Osteoblast (primary cell): Measurements from ENCODE around the gene SH3D19. TPM values are rescaled to one million over a fixed set of nuclear protein-coding genes. Genes with fewer than 3 reads are reported as not detected.

Experiments used
- DNase-seq: peaks from one replicate; pipeline ENCODE4 v3.0.0; 2011; ENCODE audit warnings: low spot score, mixed read lengths; ENCODE audit not compliant: insufficient read length; ENCODE audit errors: missing footprints
- H2AFZ ChIP-seq: 2 replicates; pipeline ENCODE4 v1.6.0; 2011; ENCODE audit warnings: mild to moderate bottlenecking, low read length
- H3K27ac ChIP-seq: 2 replicates; pipeline ENCODE4 v1.5.1; 2011; ENCODE audit warnings: mild to moderate bottlenecking, low read depth, low read length, moderate library complexity
- H3K27me3 ChIP-seq: 2 replicates; pipeline ENCODE4 v1.6.0; 2012; ENCODE audit warnings: mild to moderate bottlenecking, control low read depth, inconsistent platforms, low read length, moderate library complexity; ENCODE audit not compliant: insufficient read depth
- H3K36me3 ChIP-seq: 2 replicates; pipeline ENCODE4 v1.5.1; 2011; ENCODE audit warnings: mild to moderate bottlenecking, low read length, control low read depth, moderate library complexity; ENCODE audit not compliant: insufficient read depth
- H3K4me1 ChIP-seq: 2 replicates; pipeline ENCODE4 v1.5.1; 2011; ENCODE audit warnings: mild to moderate bottlenecking, low read length, control low read depth, moderate library complexity; ENCODE audit not compliant: insufficient read depth
- H3K4me2 ChIP-seq: 2 replicates; pipeline ENCODE4 v1.6.0; 2011; ENCODE audit warnings: mild to moderate bottlenecking, low read length; ENCODE audit not compliant: insufficient read depth
- H3K4me3 ChIP-seq: fragments of 200-600 bp; sonication (generic); 3 replicates; pipeline ENCODE4 v1.5.1; 2012; ENCODE audit warnings: mild to moderate bottlenecking, low read length, inconsistent platforms; ENCODE audit not compliant: insufficient read depth
- H3K79me2 ChIP-seq: 2 replicates; pipeline ENCODE4 v1.6.0; 2012; ENCODE audit warnings: mild to moderate bottlenecking, low read length, control low read depth, inconsistent platforms; ENCODE audit not compliant: insufficient read depth
- H3K9me3 ChIP-seq: 2 replicates; pipeline ENCODE4 v1.5.1; 2011; ENCODE audit warnings: low read depth, low read length, control low read depth
- H4K20me1 ChIP-seq: 2 replicates; pipeline ENCODE4 v1.6.0; 2012; ENCODE audit warnings: mild to moderate bottlenecking, low read length, control low read depth; ENCODE audit not compliant: insufficient read depth
- CTCF ChIP-seq: IDR thresholded peaks from 2 replicates; pipeline ENCODE4 v1.5.1; 2011; ENCODE audit warnings: mild to moderate bottlenecking, low read depth, low read length, moderate library complexity; ENCODE audit errors: extremely low read depth
- total RNA-seq: library from RNA; depleted of rRNA; stranded (reverse); fragments of >200 nt; gene quantifications from 2 replicates; pipeline ENCODE4 v1.2.3, GENCODE V29; 2012

The SH3D19 gene
- total RNA-seq, 1 donor = 74.9 TPM

DNA sequence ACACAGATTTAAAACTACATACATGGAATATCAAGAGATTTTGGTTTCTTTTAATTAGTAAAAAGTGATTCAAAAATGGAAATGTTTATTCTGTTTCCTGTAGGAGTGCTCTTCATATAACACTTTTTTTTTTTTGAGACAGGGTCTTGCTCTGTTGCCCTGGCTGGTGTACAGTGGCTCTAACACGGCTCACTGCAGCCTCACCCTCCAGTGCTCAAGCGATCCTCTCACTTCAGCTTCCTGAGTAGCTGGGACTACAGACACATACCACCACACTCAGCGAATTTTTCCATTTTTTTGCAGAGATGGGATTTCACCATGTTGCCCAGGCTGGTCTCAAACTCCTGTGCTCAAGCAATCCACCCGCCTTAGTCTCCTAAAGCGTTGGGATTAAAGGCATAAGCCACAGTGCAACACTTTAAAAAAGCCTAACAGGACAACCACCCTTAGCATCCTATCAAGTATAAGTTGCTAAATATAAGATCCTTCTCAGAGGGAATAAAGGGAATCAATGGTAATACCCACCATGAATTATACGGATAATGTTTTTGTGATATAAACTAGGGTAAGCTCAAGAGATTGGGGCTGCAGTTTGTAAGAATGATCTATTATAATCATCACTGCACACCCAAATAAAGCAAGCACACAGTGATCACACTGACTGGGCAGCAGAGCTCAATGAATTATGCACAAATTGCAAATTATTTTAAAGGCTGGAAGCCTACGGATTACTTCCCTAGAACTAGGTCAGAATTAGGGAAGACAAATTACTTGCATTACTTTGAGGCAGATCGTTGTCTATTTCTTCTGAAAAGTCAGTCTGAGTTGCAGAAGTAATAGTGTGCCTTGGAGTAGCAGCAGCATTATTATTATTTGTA is 149.4 kb downstream of the SH3D19 start:
- Histone ChIP-seq H3K79me2 (no peaks in the 10 kb centered on the region), H2AFZ (no peak overlapping the region), H3K27me3 (no peaks in the 10 kb centered on the region), H3K4me1 (no peaks in the 10 kb centered on the region), H3K36me3 (peaks cover 21% of the 10 kb centered on the region), H3K27ac (no peak overlapping the region), H3K4me2 (no peak overlapping the region), H4K20me1 (no peaks in the 10 kb centered on the region), H3K9me3 (no peaks in the 10 kb centered on the region), H3K4me3 (no peak overlapping the region)
- TF ChIP-seq CTCF = no peak
- no peak for DNase-seq

DNA sequence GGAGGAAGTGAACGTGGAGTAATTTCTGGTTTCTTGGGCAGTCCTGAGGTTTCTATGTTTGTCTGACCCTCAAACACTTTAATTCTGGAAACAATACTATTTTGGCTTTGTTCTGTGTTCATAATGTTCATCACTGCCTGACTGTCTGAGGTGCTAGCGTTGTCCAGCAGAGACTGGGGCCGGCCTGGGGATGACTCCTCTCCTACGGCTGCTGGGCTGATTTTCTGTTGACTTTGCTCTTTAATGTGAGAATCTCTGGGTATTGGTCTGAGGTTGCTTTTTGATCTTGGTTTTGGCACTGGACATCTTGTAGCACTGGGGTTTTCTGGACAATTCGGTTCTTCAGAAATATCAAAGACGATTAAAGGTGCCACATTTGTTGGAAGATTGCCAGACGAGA is 150.2 kb downstream of the SH3D19 start:
- Histone ChIP-seq H2AFZ (no peak overlapping the region), H3K4me1 (no peaks in the 10 kb centered on the region), H4K20me1 (no peaks in the 10 kb centered on the region), H3K4me3 (no peak overlapping the region), H3K79me2 (no peaks in the 10 kb centered on the region), H3K4me2 (no peak overlapping the region), H3K27ac (no peak overlapping the region), H3K36me3 (peaks cover 21% of the 10 kb centered on the region), H3K9me3 (no peaks in the 10 kb centered on the region), H3K27me3 (no peaks in the 10 kb centered on the region)
- TF ChIP-seq CTCF = no peak
- no peak for DNase-seq

GRCh38 chr4:151174784-151175183 is 150.6 kb downstream of the SH3D19 start:
- DNase-seq = no peak
- H3K36me3 ChIP-seq = peaks cover 21% of the 10 kb centered on the region
- H3K4me1 ChIP-seq = peaks cover 2% of the 10 kb centered on the region
- H2AFZ ChIP-seq = no peak overlapping the region
- H4K20me1 ChIP-seq = no peaks in the 10 kb centered on the region
- no peaks in the 10 kb centered on the region for H3K27me3 ChIP-seq
- TF ChIP-seq CTCF = no peak
- H3K79me2 ChIP-seq = no peaks in the 10 kb centered on the region
- no peak overlapping the region for H3K4me3 ChIP-seq
- no peak overlapping the region for H3K27ac ChIP-seq
- H3K9me3 ChIP-seq = no peaks in the 10 kb centered on the region
- no peak overlapping the region for H3K4me2 ChIP-seq

GRCh38 chr4:151173871-151174270 is 151.5 kb downstream of the SH3D19 start:
- no peak overlapping the region for H3K4me2 ChIP-seq

More at GRCh38 chr4:151173871-151174270, 151.5 kb downstream of the SH3D19 start:
- no peak for TF ChIP-seq CTCF
- H3K36me3 ChIP-seq = peaks cover 21% of the 10 kb centered on the region
- no peaks in the 10 kb centered on the region for H3K9me3 ChIP-seq
- H3K27me3 ChIP-seq = no peaks in the 10 kb centered on the region
- no peaks in the 10 kb centered on the region for H4K20me1 ChIP-seq
- DNase-seq = no peak
- H3K79me2 ChIP-seq = no peaks in the 10 kb centered on the region
- H3K4me3 ChIP-seq = no peak overlapping the region
- no peak overlapping the region for H2AFZ ChIP-seq
- H3K4me1 ChIP-seq = peaks cover 11% of the 10 kb centered on the region
- H3K27ac ChIP-seq = no peak overlapping the region
